ENCODE data around the gene ABCC1.
"Not testable (repeated sequence)": the region's sequence is repeated elsewhere in the genome, so short reads cannot be mapped to it uniquely, and the experiment has no call there.

ABCC1 gene

GRCh38 chr16:16143931-16144330, 194.5 kb downstream of the ABCC1 start:
- DNase-seq = no peak

- DNase-seq = no peak
Observed at GRCh38 chr16:16144416-16144815, 195.0 kb downstream of the ABCC1 start.

- DNase-seq = no peak
Observed at GRCh38 chr16:16145286-16145685, 195.9 kb downstream of the ABCC1 start.

- no peak for DNase-seq
Observed at GRCh38 chr16:16146380-16147315, 197.2 kb downstream of the ABCC1 start.

GRCh38 chr16:16147316-16147999, 198.0 kb downstream of the ABCC1 start:
- no peak for DNase-seq

GRCh38 chr16:16148000-16148599, 198.7 kb downstream of the ABCC1 start:
- not testable (repeated sequence) for DNase-seq

- no peak for DNase-seq
Observed at GRCh38 chr16:16148755-16149154, 199.3 kb downstream of the ABCC1 start.

GRCh38 chr16:16149710-16150116, 200.3 kb downstream of the ABCC1 start:
- no peak for DNase-seq

- DNase-seq = no peak
Observed at GRCh38 chr16:16150117-16150877, 200.9 kb downstream of the ABCC1 start.

GRCh38 chr16:16150878-16151152, 201.4 kb downstream of the ABCC1 start:
- no peak for DNase-seq

- no peak for DNase-seq
Observed at GRCh38 chr16:16151315-16151714, 201.9 kb downstream of the ABCC1 start.

- not testable (repeated sequence) for DNase-seq
Observed at GRCh38 chr16:16153000-16153399, 203.6 kb downstream of the ABCC1 start.

GRCh38 chr16:16154281-16154951, 205.0 kb downstream of the ABCC1 start:
- no peak for DNase-seq

GRCh38 chr16:16155234-16155633, 205.8 kb downstream of the ABCC1 start:
- no peak for DNase-seq

- no peak for DNase-seq
Observed at GRCh38 chr16:16157166-16157565, 207.8 kb downstream of the ABCC1 start.

- DNase-seq = no peak
Observed at GRCh38 chr16:16158082-16158658, 208.8 kb downstream of the ABCC1 start.

- DNase-seq = no peak
Observed at GRCh38 chr16:16158741-16159374, 209.4 kb downstream of the ABCC1 start.

- no peak for DNase-seq
Observed at GRCh38 chr16:16159662-16160061, 210.2 kb downstream of the ABCC1 start.

GRCh38 chr16:16161319-16161718, 211.9 kb downstream of the ABCC1 start:
- DNase-seq = no peak

- not testable (repeated sequence) for DNase-seq
Observed at GRCh38 chr16:16161840-16162239, 212.4 kb downstream of the ABCC1 start.

- no peak for DNase-seq
Observed at GRCh38 chr16:16162591-16162990, 213.2 kb downstream of the ABCC1 start.

- DNase-seq = no peak
Observed at GRCh38 chr16:16163109-16163508, 213.7 kb downstream of the ABCC1 start.

Data from activated CD4-positive, CD25-positive, alpha-beta regulatory T cell treated with anti-CD3 and anti-CD28 coated beads, Interleukin-2, amount 50 U/mL, for 72 hours (primary cell).